ENCODE measurements around the gene MRPL36.
"Not testable (repeated sequence)": the region's sequence is repeated elsewhere in the genome, so short reads cannot be mapped to it uniquely, and the experiment has no call there.

MRPL36 gene

GRCh38 chr5:1831677-1832313, 32.2 kb upstream of the MRPL36 start:
- DNase-seq = no peak

- DNase-seq = no peak
Observed at GRCh38 chr5:1831257-1831656, 31.6 kb upstream of the MRPL36 start.

DNA sequence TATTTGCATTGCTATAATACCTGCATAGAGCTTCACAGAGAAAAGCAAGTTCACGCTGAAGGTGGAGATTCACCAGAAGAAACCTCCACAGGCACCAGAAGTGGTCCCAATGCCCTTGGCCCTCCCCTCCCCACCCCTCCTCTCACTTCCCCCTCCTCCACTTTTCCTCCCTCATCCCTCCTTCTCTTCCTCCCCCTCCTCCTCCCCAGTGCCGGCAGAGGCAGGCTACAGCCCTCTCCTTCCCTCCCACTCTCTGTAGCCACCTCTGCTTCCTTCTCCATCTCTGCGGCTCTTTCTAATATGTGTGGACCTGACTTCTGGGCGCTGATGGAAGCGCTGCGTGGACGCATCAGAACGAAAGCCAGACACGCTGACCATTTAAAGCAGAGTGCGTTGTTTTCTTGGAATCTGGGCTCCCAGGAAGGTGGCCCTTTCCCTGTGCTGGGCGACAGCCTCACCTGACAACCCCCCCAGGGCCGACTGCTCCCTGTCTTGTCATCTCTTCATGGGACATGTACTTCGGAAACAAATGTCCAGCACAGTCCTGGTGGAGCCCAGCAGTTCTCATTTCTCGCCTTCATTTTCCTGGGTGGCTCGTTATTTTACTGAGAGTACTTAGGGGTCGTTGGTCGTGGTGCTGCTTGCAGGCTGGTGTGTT, 31.1 kb upstream of the MRPL36 start:
- no peak for DNase-seq

- no peak for DNase-seq
Observed at GRCh38 chr5:1827886-1828397, 28.3 kb upstream of the MRPL36 start.

GRCh38 chr5:1827025-1827885, 27.6 kb upstream of the MRPL36 start:
- no peak for DNase-seq

- no peak for DNase-seq
Observed at GRCh38 chr5:1826235-1826980, 26.8 kb upstream of the MRPL36 start.

DNA sequence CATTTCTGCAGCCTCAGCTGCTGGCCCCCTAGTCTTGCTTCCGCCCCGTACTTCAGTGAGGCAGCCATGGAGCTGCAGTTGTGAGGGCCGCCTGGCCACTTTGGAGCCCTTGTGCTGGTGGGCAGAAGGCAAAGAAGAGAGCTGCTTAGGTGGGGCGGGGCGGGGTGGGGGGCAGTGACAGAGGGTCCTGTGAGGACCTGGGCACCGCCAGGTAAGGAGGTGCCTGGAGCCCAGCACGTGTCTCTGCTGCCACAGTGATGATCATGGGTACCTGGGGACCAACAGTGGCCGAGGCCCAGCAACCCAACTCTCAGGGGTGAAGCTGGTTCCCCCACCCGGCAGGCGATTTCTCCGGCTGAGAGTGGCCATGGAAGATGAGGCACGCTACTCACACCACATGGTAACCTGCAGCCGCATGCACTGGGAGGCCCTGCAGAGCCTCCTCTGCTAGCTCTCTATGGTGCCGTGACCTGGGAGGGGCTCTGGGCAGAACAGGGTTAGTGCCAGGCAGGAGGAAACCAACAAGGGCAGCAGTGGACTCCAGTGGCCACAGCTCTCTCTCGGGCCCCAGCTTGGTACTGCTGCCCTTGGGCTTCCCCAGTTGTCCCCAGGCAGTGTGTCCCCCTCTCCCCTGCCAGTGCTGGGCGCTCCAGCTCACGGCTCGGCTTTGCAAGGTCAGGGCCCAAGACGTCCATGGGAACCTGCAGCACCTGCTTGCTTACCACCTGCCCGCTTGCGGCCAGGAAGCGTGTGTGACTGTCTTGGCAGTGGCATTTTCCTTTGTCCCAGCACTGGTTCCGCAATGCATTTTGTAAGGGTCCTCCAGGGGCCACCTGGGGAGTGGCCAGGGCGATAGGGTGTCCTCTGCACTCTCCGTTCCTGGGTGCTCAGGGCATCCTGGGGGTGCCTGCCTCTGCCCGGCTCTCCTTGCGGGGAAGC, 25.5 kb upstream of the MRPL36 start:
- no peak for DNase-seq

- DNase-seq = no peak
Observed at GRCh38 chr5:1824109-1824821, 24.6 kb upstream of the MRPL36 start.

- no peak for DNase-seq
Observed at GRCh38 chr5:1823381-1824034, 23.9 kb upstream of the MRPL36 start.

DNA sequence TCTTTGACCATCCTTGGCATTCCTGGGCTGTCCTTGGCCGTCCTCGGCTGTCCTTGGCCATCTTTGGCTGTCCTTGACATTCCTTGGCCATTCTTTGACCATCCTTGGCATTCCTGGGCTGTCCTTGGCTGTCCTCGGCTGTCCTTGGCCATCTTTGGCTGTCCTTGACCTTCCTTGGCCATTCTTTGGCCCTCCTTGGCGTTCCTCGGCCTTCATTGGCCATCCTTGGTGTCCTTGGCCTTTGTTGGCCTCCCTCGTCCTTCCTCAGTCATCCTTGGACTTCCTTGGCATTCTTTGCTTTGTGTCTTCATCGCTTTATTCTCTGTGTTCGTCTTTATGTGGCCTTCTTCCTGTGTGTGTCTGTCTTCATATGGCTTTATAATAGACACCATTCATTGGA, 22.2 kb upstream of the MRPL36 start:
- no peak for DNase-seq

DNA sequence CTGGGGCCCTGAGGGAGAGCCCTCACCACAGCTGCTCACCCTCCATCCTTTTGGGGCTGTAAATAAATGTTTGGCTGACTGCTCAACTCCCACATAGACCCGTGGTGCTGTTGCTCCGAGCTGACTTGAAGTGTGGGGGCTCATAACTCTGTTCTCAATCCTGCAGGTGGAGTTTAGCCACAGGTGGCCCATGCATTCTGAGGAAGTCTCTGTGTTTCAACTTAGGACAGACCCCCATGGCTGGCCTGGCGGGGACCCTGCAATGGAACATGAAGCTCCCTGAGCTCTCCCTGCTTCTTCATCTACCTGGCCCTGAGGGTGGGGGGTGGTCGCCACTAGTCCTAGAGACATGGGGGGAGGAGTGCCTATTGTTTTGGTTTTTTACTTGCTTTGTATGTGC, 21.3 kb upstream of the MRPL36 start:
- DNase-seq = no peak

- no peak for DNase-seq
Observed at GRCh38 chr5:1820381-1820780, 20.7 kb upstream of the MRPL36 start.

- no peak for DNase-seq
Observed at GRCh38 chr5:1819458-1819857, 19.8 kb upstream of the MRPL36 start.

DNA sequence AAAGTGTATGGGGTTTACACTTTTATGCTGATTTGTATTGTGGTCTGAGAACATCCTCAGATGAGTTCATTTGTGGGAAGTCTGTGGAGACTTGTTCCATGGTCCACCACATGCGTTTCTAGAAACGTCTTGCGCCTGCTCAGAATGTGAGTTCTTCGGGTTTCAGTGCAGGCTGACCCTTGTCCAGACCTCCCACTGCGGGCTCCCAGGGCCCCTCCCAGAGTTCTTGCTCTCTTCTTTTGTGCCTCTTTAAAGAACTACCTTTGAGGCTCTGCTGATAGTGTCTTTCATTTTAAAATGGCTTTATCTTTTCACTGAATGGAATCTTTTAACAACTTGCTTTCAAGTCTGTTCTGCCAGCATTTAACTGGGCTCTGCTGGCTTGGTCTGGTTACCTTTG, 19.1 kb upstream of the MRPL36 start:
- DNase-seq = no peak

DNA sequence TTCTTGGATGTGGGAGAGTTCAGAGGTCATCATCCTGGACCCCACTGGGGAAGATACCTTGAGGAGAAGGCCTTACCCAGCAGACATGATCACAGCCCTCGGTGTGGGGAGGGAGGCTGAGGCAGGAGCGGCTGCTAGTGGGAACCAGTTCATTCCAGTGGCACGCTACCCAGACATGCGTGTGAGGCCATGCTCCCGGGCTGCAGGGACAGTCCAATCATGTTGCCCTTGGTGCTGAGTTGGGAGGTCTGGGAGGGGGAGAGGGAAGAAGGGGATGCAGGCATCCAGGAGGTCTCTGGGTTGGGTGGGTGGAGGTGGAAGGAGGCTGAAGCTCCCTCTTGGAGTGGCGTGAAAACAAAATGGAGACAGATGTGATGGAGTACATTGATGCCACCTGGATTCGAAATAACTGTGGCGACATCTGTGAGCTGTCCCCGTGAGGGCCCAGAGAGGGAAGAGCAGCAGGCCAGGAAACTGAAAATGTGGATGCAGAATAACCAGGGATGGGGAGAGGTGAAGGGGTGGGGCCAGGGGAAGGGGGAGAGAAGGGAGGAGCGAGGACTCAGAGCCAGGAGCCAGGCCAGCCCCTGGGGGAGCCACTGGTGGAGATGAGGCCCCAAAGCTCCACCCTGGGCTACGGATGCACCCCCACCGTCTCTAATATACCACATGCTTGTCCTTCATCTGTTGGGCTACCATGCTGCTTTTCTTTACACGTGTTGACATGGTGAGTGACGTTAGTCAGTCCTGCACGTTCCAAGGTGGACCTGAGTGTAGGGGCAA, 17.8 kb upstream of the MRPL36 start:
- no peak for DNase-seq

DNA sequence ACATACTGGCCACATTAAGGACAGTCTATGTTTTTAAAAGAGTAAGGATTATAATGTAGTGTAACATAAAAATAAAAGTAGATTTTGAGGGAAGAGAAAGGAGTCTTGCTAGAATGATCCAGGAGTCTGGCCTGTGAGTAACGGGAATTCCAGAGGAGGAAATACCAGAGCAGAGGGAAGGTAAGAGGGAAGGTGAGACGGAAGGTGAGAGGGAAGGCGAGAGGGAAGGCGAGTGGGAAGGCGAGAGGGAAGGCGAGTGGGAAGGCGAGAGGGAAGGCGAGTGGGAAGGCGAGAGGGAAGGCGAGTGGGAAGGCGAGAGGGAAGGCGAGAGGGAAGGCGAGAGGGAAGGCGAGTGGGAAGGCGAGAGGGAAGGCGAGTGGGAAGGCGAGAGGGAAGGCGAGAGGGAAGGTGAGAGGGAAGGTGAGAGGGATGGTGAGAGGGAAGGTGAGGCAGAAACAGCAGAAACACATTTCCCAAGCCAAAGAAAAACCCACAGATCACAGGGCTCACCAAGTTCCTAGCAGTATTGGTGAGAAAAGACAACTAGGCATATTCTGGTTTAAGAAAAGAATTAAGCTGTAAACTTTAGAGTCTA, 17.0 kb upstream of the MRPL36 start:
- not testable (repeated sequence) for DNase-seq

DNA sequence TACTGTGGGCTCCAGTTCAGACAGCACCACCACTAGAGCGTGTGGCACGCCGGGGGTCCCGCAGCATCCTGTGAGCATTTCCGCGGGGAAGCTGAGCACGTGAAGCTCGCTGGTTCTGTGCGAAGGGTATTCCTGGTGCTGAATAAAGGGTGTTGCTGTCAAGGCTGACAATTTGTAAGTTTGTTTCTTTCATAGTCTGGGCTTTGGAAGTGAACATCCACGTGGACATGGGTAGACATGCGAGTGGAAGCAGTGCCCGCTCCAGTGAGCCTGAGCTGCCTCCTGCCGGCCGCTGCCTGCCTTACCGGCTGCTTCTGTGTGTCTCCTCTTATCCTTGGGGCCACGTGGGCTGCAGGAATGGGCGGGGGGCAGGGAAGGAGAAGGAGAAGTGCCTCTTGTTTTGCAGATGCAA, 16.2 kb upstream of the MRPL36 start:
- no peak for DNase-seq

DNA sequence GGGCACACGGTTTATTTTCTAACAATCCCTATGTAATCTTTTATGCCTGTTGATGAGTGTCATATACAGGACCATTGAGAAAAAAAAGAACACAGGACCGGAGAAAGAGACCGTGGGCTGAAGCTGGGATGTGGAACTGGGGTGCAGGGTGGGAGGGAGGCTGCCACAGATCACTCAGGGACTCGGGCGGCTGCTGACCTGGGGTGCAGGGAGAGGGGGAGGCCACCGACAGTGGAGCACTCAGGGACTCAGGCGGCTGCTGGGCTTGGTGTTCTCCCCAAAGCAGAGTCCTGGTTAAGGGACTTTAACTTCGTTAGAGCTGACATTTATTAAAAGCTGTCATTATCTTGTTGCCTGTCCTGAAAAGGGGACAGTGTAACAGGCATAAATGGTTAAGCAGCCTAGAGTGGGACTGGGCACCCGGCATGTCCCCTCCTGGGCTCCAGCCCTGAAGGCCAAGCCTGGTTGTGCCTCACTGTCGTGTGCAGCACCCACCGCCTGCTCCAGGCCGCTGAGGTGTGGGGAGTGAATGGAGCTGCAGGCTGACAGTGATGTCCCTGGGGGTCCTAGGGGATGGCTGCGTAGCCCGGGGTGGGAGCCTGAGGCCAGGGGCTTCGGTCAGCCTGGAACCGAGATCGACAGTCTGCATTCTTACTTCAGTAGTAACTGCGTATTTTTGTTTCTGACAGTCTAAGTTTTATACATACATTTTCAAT, 15.6 kb upstream of the MRPL36 start:
- DNase-seq = no peak

Measured in NCI-H1417 (cell line).